A549 treated with GW870086 at 1 μM for 4 hours (cell line): ENCODE measurements around the gene KEAP1. TPM values are rescaled to one million over a fixed set of nuclear protein-coding genes. Genes with fewer than 3 reads are reported as not detected.

ENCODE experiments used
- total RNA-seq: library from RNA; stranded (reverse); fragments of 200-300 nt; extraction: Qiagen RNA extraction; gene quantifications from 5 replicates; pipeline ENCODE4 v1.2.3, GENCODE V29; 2022; ENCODE audit warnings: low read depth

KEAP1 gene
- total RNA-seq, result 46.6 to 65.5 TPM (median 53.7 TPM) in 5 replicates

GRCh38 chr19:10503002-10503789 lies at the start of gene KEAP1:
Gene KEAP1, minus strand, starts transcription at chr19:10503356. Its CDS starts 3,323 bp downstream, at chr19:10500033.

DNA sequence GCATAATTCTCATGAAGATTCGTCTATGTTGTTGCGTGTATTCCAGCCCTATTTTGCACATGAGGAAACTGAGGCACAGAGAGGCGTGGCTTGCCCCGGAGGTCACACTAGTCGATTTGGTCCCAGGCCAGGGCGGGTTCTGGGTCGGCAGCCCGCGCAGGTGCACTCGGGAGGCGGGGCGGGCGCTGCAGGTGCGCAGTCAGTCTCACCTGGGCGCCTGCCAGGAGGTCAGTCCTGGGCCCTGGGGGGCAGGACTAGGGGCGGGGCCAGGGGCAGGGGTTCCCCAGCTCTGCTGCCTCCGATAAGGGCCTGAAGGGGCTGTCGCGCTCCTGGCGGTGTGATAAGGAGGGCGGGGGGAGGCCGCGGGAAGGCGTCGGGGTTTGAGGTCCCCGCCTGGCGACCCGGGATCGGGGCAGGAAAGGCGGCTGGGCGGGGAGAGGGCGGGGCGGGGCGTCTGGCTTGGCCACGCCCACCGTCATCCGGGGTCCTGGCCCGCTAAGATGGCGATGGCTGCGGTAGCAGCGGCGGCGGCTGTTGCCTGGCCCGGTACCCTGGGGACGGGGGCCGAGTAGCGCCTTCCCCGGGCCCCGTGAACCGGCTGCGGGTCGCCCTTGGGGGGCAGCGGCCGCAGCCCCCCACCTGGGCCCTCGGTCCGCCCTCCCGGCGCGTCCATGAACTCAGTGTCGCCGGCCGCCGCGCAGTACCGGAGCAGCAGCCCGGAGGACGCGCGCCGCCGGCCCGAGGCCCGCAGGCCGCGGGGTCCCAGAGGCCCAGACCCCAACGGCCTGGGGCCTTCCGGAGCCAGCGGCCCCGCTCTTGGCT lies 40.5 kb upstream of the KEAP1 start, which contains the start of gene ATG4D:
Gene ATG4D (plus strand): TSS at position 485 of the 822 bp plus-strand sequence. CDS start 187 bp downstream, at position 672.

GRCh38 chr19:10517361-10517759 lies 14.2 kb upstream of the KEAP1 start, which contains the start of gene S1PR5:
Gene S1PR5, minus strand, starts transcription at chr19:10517447. Its CDS starts 2,436 bp downstream, at chr19:10515011.

Other genes with a start within 250 kb of the KEAP1 start
- 3.4 to 5.5 TPM (median 4.2 TPM) in 5 replicates for gene ICAM1, start 232.2 kb downstream of the KEAP1 start, total RNA-seq
- 0.09 TPM in 1 of 5 replicates, not detected in the others for gene ICAM4, start 216.4 kb downstream of the KEAP1 start, total RNA-seq
- gene ICAM5, start 213.4 kb downstream of the KEAP1 start, total RNA-seq, result 0.34 to 1.1 TPM (median 0.61 TPM) in 5 replicates
- gene ZGLP1, start 193.5 kb downstream of the KEAP1 start, total RNA-seq, result 1.1 to 2.2 TPM (median 1.9 TPM) in 5 replicates
- gene FDX2, start 187.3 kb downstream of the KEAP1 start, total RNA-seq, result 22.7 to 31.5 TPM (median 31.3 TPM) in 5 replicates
- 20.8 to 29.6 TPM (median 28.0 TPM) in 5 replicates for gene RAVER1, start 169.8 kb downstream of the KEAP1 start, total RNA-seq
- gene ICAM3, start 163.7 kb downstream of the KEAP1 start, total RNA-seq, result 6.4 to 10.8 TPM (median 8.0 TPM) in 5 replicates
- gene TYK2, start 122.8 kb downstream of the KEAP1 start, total RNA-seq, result 30.3 to 45.0 TPM (median 41.7 TPM) in 5 replicates
- 166 to 192 TPM (median 181 TPM) in 5 replicates for gene CDC37, start 99.8 kb downstream of the KEAP1 start, total RNA-seq
- 3.7 to 5.1 TPM (median 4.4 TPM) in 5 replicates for gene PDE4A, start 82.8 kb downstream of the KEAP1 start, total RNA-seq
- gene S1PR5, start 14.1 kb upstream of the KEAP1 start, total RNA-seq, result 1.2 to 2.2 TPM (median 1.9 TPM) in 5 replicates
- 17.8 to 22.8 TPM (median 21.7 TPM) in 5 replicates for gene ATG4D, start 40.5 kb upstream of the KEAP1 start, total RNA-seq
- gene KRI1, start 62.7 kb upstream of the KEAP1 start, total RNA-seq, result 15.1 to 18.0 TPM (median 15.7 TPM) in 5 replicates
- gene CDKN2D, start 65.6 kb upstream of the KEAP1 start, total RNA-seq, result 4.0 to 6.5 TPM (median 6.0 TPM) in 5 replicates
- 27.4 to 60.1 TPM (median 42.0 TPM) in 5 replicates for gene AP1M2, start 84.0 kb upstream of the KEAP1 start, total RNA-seq
- 6.1 to 9.3 TPM (median 7.4 TPM) in 5 replicates for gene SLC44A2, start 122.2 kb upstream of the KEAP1 start, total RNA-seq
- 140 to 173 TPM (median 160 TPM) in 5 replicates for gene ILF3, start 151.0 kb upstream of the KEAP1 start, total RNA-seq
- gene QTRT1, start 198.1 kb upstream of the KEAP1 start, total RNA-seq, result 30.1 to 34.3 TPM (median 31.2 TPM) in 5 replicates
- gene DNM2, start 214.7 kb upstream of the KEAP1 start, total RNA-seq, result 48.3 to 58.4 TPM (median 54.1 TPM) in 5 replicates